NCI-H345 (cell line): ENCODE data around the gene NEGR1.

Experiments used
- DNase-seq: peaks from one replicate; lab custom pipeline; 2025; lab: John Stamatoyannopoulos, UW

The NEGR1 gene

GRCh38 chr1:71850936-71851335 is 431.4 kb downstream of the NEGR1 start:
- no peak for DNase-seq

GRCh38 chr1:71850515-71850914 is 431.8 kb downstream of the NEGR1 start:
- no peak for DNase-seq

GRCh38 chr1:71843012-71843411 is 439.3 kb downstream of the NEGR1 start:
- no peak for DNase-seq

- no peak for DNase-seq
Observed at GRCh38 chr1:71839876-71840275, 442.5 kb downstream of the NEGR1 start.

GRCh38 chr1:71836904-71837303 is 445.4 kb downstream of the NEGR1 start:
- DNase-seq, result no peak

GRCh38 chr1:71835442-71835813 is 446.9 kb downstream of the NEGR1 start:
- DNase-seq, result no peak

- DNase-seq, result no peak
Observed at GRCh38 chr1:71834601-71835441, 447.5 kb downstream of the NEGR1 start.

GRCh38 chr1:71831646-71832045 is 450.7 kb downstream of the NEGR1 start:
- no peak for DNase-seq

GRCh38 chr1:71829346-71829745 is 453.0 kb downstream of the NEGR1 start:
- DNase-seq, result no peak

- DNase-seq, result no peak
Observed at GRCh38 chr1:71828431-71829012, 453.8 kb downstream of the NEGR1 start.

- DNase-seq, result no peak
Observed at GRCh38 chr1:71823708-71824305, 458.5 kb downstream of the NEGR1 start.

GRCh38 chr1:71817028-71817427 is 465.3 kb downstream of the NEGR1 start:
- DNase-seq, result no peak

GRCh38 chr1:71809085-71809484 is 473.3 kb downstream of the NEGR1 start:
- DNase-seq, result no peak

GRCh38 chr1:71804140-71804539 is 478.2 kb downstream of the NEGR1 start:
- no peak for DNase-seq

- DNase-seq, result peak; percentile 21
Observed at GRCh38 chr1:71796006-71796405, 486.3 kb downstream of the NEGR1 start.

GRCh38 chr1:71792264-71792663 is 490.1 kb downstream of the NEGR1 start:
- no peak for DNase-seq

- DNase-seq, result no peak
Observed at GRCh38 chr1:71788113-71788512, 494.2 kb downstream of the NEGR1 start.

GRCh38 chr1:71787699-71788098 is 494.6 kb downstream of the NEGR1 start:
- DNase-seq, result no peak

GRCh38 chr1:71786218-71786617 is 496.1 kb downstream of the NEGR1 start:
- no peak for DNase-seq

- no peak for DNase-seq
Observed at GRCh38 chr1:71785450-71785849, 496.9 kb downstream of the NEGR1 start.

GRCh38 chr1:71785000-71785399 is 497.3 kb downstream of the NEGR1 start:
- no peak for DNase-seq

- DNase-seq, result no peak
Observed at GRCh38 chr1:71784241-71784640, 498.1 kb downstream of the NEGR1 start.

- DNase-seq, result no peak
Observed at GRCh38 chr1:71783071-71783470, 499.3 kb downstream of the NEGR1 start.
